Osteocyte (in vitro differentiated cells): Measurements from ENCODE around the gene BRD3. TPM values are rescaled to one million over a fixed set of nuclear protein-coding genes. Genes with fewer than 3 reads are reported as not detected.
"Not testable (repeated sequence)": the region's sequence is repeated elsewhere in the genome, so short reads cannot be mapped to it uniquely, and the experiment has no call there.

Experiments
- DNase-seq: peaks from one replicate; pipeline ENCODE4 v3.0.0; 2021; ENCODE audit warnings: mixed read lengths; ENCODE audit not compliant: unreplicated experiment; ENCODE audit errors: extremely low spot score
- H3K27ac Mint-ChIP-seq: one replicate; pipeline ENCODE4 v1.8.0; 2021; ENCODE audit warnings: mild to moderate bottlenecking, mixed read lengths; ENCODE audit not compliant: unreplicated experiment
- H3K27me3 Mint-ChIP-seq: one replicate; pipeline ENCODE4 v1.8.0; 2021; ENCODE audit warnings: mixed read lengths; ENCODE audit not compliant: unreplicated experiment
- H3K36me3 Mint-ChIP-seq: one replicate; pipeline ENCODE4 v1.8.0; 2021; ENCODE audit warnings: mixed read lengths; ENCODE audit not compliant: unreplicated experiment
- H3K4me1 Mint-ChIP-seq: one replicate; pipeline ENCODE4 v1.8.0; 2021; ENCODE audit warnings: mixed read lengths; ENCODE audit not compliant: unreplicated experiment
- H3K4me3 Mint-ChIP-seq: one replicate; pipeline ENCODE4 v1.8.0; 2021; ENCODE audit warnings: mild to moderate bottlenecking, moderate library complexity, mixed read lengths; ENCODE audit not compliant: unreplicated experiment
- H3K9me3 Mint-ChIP-seq: one replicate; pipeline ENCODE4 v1.8.0; 2021; ENCODE audit warnings: mixed read lengths; ENCODE audit not compliant: unreplicated experiment
- total RNA-seq: library from RNA; stranded (reverse); gene quantifications from 2 replicates; pipeline ENCODE4 v1.2.1, GENCODE V29; 2021
- TF ChIP-seq, protein P1 (sequence below): fragments of 200-600 bp; sonication (generic); IDR thresholded peaks from 2 replicates; pipeline ENCODE4 v1.5.0; 2021; ENCODE audit warnings: antibody characterized with exemption, mild to moderate bottlenecking, moderate library complexity

BRD3 gene
- total RNA-seq, 1 donor from 2014 or later = 56.2 TPM

GRCh38 chr9:134083451-134083850, 15.6 kb upstream of the BRD3 start:
- DNase-seq = no peak
- Mint-ChIP-seq H3K27me3 (peaks cover 30% of the 10 kb centered on the region), H3K27ac (no peak overlapping the region), H3K36me3 (no peaks in the 10 kb centered on the region), H3K4me3 (no peak overlapping the region), H3K4me1 (no peaks in the 10 kb centered on the region), H3K9me3 (peaks cover 11% of the 10 kb centered on the region)
- TF ChIP-seq, protein P1, sequence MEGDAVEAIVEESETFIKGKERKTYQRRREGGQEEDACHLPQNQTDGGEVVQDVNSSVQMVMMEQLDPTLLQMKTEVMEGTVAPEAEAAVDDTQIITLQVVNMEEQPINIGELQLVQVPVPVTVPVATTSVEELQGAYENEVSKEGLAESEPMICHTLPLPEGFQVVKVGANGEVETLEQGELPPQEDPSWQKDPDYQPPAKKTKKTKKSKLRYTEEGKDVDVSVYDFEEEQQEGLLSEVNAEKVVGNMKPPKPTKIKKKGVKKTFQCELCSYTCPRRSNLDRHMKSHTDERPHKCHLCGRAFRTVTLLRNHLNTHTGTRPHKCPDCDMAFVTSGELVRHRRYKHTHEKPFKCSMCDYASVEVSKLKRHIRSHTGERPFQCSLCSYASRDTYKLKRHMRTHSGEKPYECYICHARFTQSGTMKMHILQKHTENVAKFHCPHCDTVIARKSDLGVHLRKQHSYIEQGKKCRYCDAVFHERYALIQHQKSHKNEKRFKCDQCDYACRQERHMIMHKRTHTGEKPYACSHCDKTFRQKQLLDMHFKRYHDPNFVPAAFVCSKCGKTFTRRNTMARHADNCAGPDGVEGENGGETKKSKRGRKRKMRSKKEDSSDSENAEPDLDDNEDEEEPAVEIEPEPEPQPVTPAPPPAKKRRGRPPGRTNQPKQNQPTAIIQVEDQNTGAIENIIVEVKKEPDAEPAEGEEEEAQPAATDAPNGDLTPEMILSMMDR = no peak

DNA sequence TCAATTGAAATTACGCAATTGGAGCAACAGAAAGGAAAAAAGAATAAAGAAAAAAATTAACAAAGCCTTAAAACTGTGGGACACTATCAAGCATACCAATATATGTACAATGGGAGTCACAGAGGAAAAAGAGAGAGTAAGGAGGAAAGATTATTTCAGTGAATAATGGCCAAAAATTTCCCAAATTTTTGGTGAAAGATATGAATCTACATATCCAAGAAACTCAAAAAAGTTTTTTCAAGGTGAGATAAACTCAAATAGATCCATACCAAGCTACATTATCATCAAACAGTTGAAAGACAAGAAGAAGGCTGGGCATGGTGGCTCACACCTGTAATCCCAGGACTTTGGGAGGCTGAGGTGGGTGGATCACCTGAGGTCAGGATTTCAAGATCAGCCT, 8.8 kb upstream of the BRD3 start:
- H3K27ac Mint-ChIP-seq = no peak overlapping the region
- TF ChIP-seq, protein P1 = no peak
- no peak overlapping the region for H3K4me3 Mint-ChIP-seq
- H3K27me3 Mint-ChIP-seq = peaks cover 33% of the 10 kb centered on the region
- H3K9me3 Mint-ChIP-seq = peaks cover 12% of the 10 kb centered on the region
- H3K4me1 Mint-ChIP-seq = no peaks in the 10 kb centered on the region
- DNase-seq = no peak
- peaks cover 3% of the 10 kb centered on the region for H3K36me3 Mint-ChIP-seq

- H3K9me3 Mint-ChIP-seq = peaks cover 12% of the 10 kb centered on the region
- peaks cover 39% of the 10 kb centered on the region for H3K27me3 Mint-ChIP-seq
- H3K36me3 Mint-ChIP-seq, H3K27ac Mint-ChIP-seq, H3K4me1 Mint-ChIP-seq, DNase-seq, H3K4me3 Mint-ChIP-seq: not testable (repeated sequence)
These were observed 7.9 kb upstream of the BRD3 start for GRCh38 chr9:134075689-134076088.

DNA sequence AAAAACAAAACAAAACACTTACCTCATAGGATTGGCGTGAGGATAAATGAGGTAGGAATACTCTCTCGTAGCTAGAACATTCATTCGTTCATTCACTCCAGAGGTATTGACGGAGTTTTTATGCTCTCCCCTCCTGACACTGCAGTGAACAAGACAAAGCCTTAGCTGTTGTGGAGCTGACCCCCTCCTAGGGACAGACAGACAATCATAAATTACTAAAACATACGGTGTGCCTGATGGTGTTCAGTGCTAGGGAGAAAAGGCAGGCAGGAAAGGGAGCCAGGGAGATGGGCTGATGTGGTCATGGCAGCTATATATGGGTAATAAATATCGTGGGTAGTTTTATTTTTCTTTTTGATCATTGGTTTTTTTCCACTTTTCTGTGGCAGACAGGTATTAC, 5.7 kb upstream of the BRD3 start:
- no peak for DNase-seq
- peaks cover 4% of the 10 kb centered on the region for H3K4me1 Mint-ChIP-seq
- peaks cover 6% of the 10 kb centered on the region for H3K9me3 Mint-ChIP-seq
- TF ChIP-seq, protein P1 = no peak
- no peak overlapping the region for H3K4me3 Mint-ChIP-seq
- peaks cover 7% of the 10 kb centered on the region for H3K36me3 Mint-ChIP-seq
- H3K27me3 Mint-ChIP-seq = peaks cover 43% of the 10 kb centered on the region
- no peak overlapping the region for H3K27ac Mint-ChIP-seq

- not testable (repeated sequence) for H3K36me3 Mint-ChIP-seq, H3K4me1 Mint-ChIP-seq, H3K27ac Mint-ChIP-seq, H3K9me3 Mint-ChIP-seq, DNase-seq, H3K4me3 Mint-ChIP-seq
- peaks cover 43% of the 10 kb centered on the region for H3K27me3 Mint-ChIP-seq
These were observed 4.9 kb upstream of the BRD3 start for GRCh38 chr9:134072683-134073082.

DNA sequence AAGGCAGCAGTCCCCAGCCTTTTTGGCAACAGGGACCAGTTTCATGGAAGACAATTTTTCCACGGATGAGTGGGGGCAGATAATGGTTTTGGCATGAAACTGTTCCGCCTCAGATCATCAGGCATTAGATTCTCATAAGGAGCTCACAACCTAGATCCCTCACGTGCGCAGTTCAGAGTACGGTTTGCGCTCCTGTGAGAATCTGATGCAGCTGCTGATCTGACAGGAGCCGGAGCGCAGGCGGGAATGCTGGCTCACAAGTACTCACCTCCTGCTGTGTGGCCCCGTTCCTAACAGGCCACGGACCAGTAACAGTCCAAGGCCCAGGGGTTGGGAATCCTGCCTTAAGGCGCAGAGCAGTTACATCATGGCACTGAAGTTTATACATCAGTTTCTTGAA, 3.3 kb upstream of the BRD3 start:
- H3K27me3 Mint-ChIP-seq = peaks cover 43% of the 10 kb centered on the region
- H3K27ac Mint-ChIP-seq = no peak overlapping the region
- H3K36me3 Mint-ChIP-seq = peaks cover 4% of the 10 kb centered on the region
- no peaks in the 10 kb centered on the region for H3K9me3 Mint-ChIP-seq
- TF ChIP-seq, protein P1 = no peak
- H3K4me3 Mint-ChIP-seq = no peak overlapping the region
- no peak for DNase-seq
- H3K4me1 Mint-ChIP-seq = peaks cover 8% of the 10 kb centered on the region
